Coronary artery (tissue), 2 donors: Measurements from ENCODE around the gene CDK3.
"Not testable (repeated sequence)": the region's sequence is repeated elsewhere in the genome, so short reads cannot be mapped to it uniquely, and the experiment has no call there.

Source experiments
- DNase-seq: peaks from one replicate; pipeline ENCODE4 v3.0.0-alpha.2; 2017; ENCODE audit warnings: low spot score
- H3K27ac ChIP-seq, 2 donors: fragments of 200-600 bp; sonication (generic); one replicate each; pipeline ENCODE4 v1.5.1; 2016 to 2019
- H3K4me3 ChIP-seq: fragments of 200-600 bp; sonication (generic); 2 replicates; pipeline ENCODE4 v1.5.1; 2016; ENCODE audit warnings: mild to moderate bottlenecking, moderate library complexity
- CTCF ChIP-seq: fragments of 200-600 bp; sonication (generic); IDR thresholded peaks from one replicate; pipeline ENCODE4 v1.5.1; 2019; ENCODE audit warnings: antibody characterized with exemption

Gene CDK3

GRCh38 chr17:76039121-76039520, 38.5 kb downstream of the CDK3 start:
- Histone ChIP-seq H3K27ac (no peak overlapping the region), H3K4me3 (no peak overlapping the region)
- TF ChIP-seq CTCF = no peak
- DNase-seq = no peak

- Histone ChIP-seq H3K27ac (no peak overlapping the region), H3K4me3 (no peak overlapping the region)
- no peak for DNase-seq
- TF ChIP-seq CTCF = no peak
Measured at GRCh38 chr17:76040376-76040775, 39.7 kb downstream of the CDK3 start.

- not testable (repeated sequence) for H3K4me3 ChIP-seq, DNase-seq, H3K27ac ChIP-seq
Measured at GRCh38 chr17:76042868-76043267, 42.2 kb downstream of the CDK3 start.

GRCh38 chr17:76044475-76045007, 43.9 kb downstream of the CDK3 start:
- not testable (repeated sequence) for H3K27ac ChIP-seq, H3K4me3 ChIP-seq, DNase-seq

GRCh38 chr17:76046064-76046463, 45.4 kb downstream of the CDK3 start:
- no peak for DNase-seq
- TF ChIP-seq CTCF = no peak
- Histone ChIP-seq H3K4me3 (no peak overlapping the region), H3K27ac (no peak overlapping the region)

- H3K4me3 ChIP-seq = no peak overlapping the region
- no peak overlapping the region for H3K27ac ChIP-seq
- TF ChIP-seq CTCF = no peak
- DNase-seq = no peak
Measured at GRCh38 chr17:76048025-76048605, 47.5 kb downstream of the CDK3 start.

- no peak for TF ChIP-seq CTCF
Measured at GRCh38 chr17:76048711-76049110, 48.1 kb downstream of the CDK3 start.

GRCh38 chr17:76049239-76049638, 48.6 kb downstream of the CDK3 start:
- DNase-seq = no peak
- Histone ChIP-seq H3K4me3 (no peak overlapping the region), H3K27ac (no peak overlapping the region)
- no peak for TF ChIP-seq CTCF

More at GRCh38 chr17:76048711-76049110, 48.1 kb downstream of the CDK3 start:
- H3K27ac ChIP-seq = no peak overlapping the region
- no peak for DNase-seq
- H3K4me3 ChIP-seq = no peak overlapping the region
